HG02970 (cell line): ENCODE data around the gene SEC16A.
A peak's percentile ranks its signal among the peaks of the same experiment; 100 is the strongest.
"Not testable (repeated sequence)": the region's sequence is repeated elsewhere in the genome, so short reads cannot be mapped to it uniquely, and the experiment has no call there.

Experiments used
- ATAC-seq: cut with Tn5 transposase; IDR thresholded peaks from one replicate; pipeline ENCODE4 v1.9.1; 2021; ENCODE audit warnings: mild to moderate bottlenecking, moderate library complexity, moderate number of reproducible peaks; ENCODE audit not compliant: unreplicated experiment, low FRiP score

Gene SEC16A

GRCh38 chr9:136429075-136429628 is 53.7 kb downstream of the SEC16A start:
- no peak for ATAC-seq

GRCh38 chr9:136426787-136427186 is 56.1 kb downstream of the SEC16A start:
- no peak for ATAC-seq

- ATAC-seq: not testable (repeated sequence)
These were observed 57.5 kb downstream of the SEC16A start for GRCh38 chr9:136425367-136425766.

GRCh38 chr9:136424750-136425362 is 58.0 kb downstream of the SEC16A start:
- ATAC-seq: no peak

GRCh38 chr9:136423432-136424146 is 59.3 kb downstream of the SEC16A start:
- no peak for ATAC-seq

- ATAC-seq: no peak
These were observed 60.0 kb downstream of the SEC16A start for GRCh38 chr9:136422876-136423275.

- no peak for ATAC-seq
These were observed 61.0 kb downstream of the SEC16A start for GRCh38 chr9:136421791-136422190.

- no peak for ATAC-seq
These were observed 63.8 kb downstream of the SEC16A start for GRCh38 chr9:136419092-136419420.

- ATAC-seq: no peak
These were observed 64.4 kb downstream of the SEC16A start for GRCh38 chr9:136418182-136419091.

- ATAC-seq: no peak
These were observed 65.9 kb downstream of the SEC16A start for GRCh38 chr9:136416914-136417313.

GRCh38 chr9:136416427-136416826 is 66.4 kb downstream of the SEC16A start:
- ATAC-seq: no peak

GRCh38 chr9:136412962-136413361 is 69.9 kb downstream of the SEC16A start:
- no peak for ATAC-seq

GRCh38 chr9:136411378-136411777 is 71.5 kb downstream of the SEC16A start:
- no peak for ATAC-seq

- peak; percentile 77 for ATAC-seq
These were observed 72.1 kb downstream of the SEC16A start, which contains the start of the genes ENTR1 and PMPCA for GRCh38 chr9:136410500-136411287. TSS of gene ENTR1 (minus strand) at chr9:136410614. CDS start at chr9:136410397, 217 bp downstream. TSS of gene PMPCA (plus strand) at chr9:136410658. CDS start at chr9:136410669, 11 bp downstream.

- peak; percentile 26 for ATAC-seq
These were observed 73.0 kb downstream of the SEC16A start for GRCh38 chr9:136409557-136410455.

GRCh38 chr9:136407911-136408310 is 74.9 kb downstream of the SEC16A start:
- no peak for ATAC-seq

- not testable (repeated sequence) for ATAC-seq
These were observed 75.8 kb downstream of the SEC16A start for GRCh38 chr9:136407061-136407460.

- not testable (repeated sequence) for ATAC-seq
These were observed 76.9 kb downstream of the SEC16A start for GRCh38 chr9:136405904-136406303.

- no peak for ATAC-seq
These were observed 77.4 kb downstream of the SEC16A start for GRCh38 chr9:136405481-136405880.
